SK-N-SH (cell line): ENCODE results near the gene CCDC50.

Experiments used
- CTCF ChIP-seq: fragments of 200-600 bp; sonication (generic); IDR thresholded peaks from 2 replicates; pipeline ENCODE4 v1.6.1; 2017; ENCODE audit warnings: antibody characterized with exemption, mild to moderate bottlenecking, moderate library complexity
- EP300 ChIP-seq, 2 experiments: IDR thresholded peaks; 2 replicates each; pipeline versions ENCODE4 v1.4.0 to v1.6.1; 2012; ENCODE audit warnings: borderline replicate concordance in 1 of 2, low read depth in 1 of 2, low read length in 1 of 2
- EZH2phosphoT487 ChIP-seq: fragments of 200-600 bp; sonication (generic); IDR thresholded peaks from 2 replicates; pipeline ENCODE4 v1.6.1; 2017; ENCODE audit warnings: low read depth, mixed run types, mild to moderate bottlenecking, antibody characterized with exemption, moderate library complexity, borderline replicate concordance
- GABPA ChIP-seq: IDR thresholded peaks from 2 replicates; pipeline ENCODE4 v1.4.0; 2012; ENCODE audit warnings: low read depth, mild to moderate bottlenecking
- JUND ChIP-seq: IDR thresholded peaks from 2 replicates; pipeline ENCODE4 v1.4.0; 2012
- POLR2AphosphoS5 ChIP-seq: IDR thresholded peaks from 2 replicates; pipeline ENCODE4 v1.6.1; 2012; ENCODE audit warnings: low read depth, low read length
- REST ChIP-seq: IDR thresholded peaks from 2 replicates; pipeline ENCODE4 v1.6.1; 2012; ENCODE audit warnings: mild to moderate bottlenecking, low read depth, low read length, moderate library complexity
- RXRA ChIP-seq: IDR thresholded peaks from 2 replicates; pipeline ENCODE4 v1.4.0; 2012; ENCODE audit warnings: low read depth, mild to moderate bottlenecking, borderline replicate concordance
- SIN3A ChIP-seq: IDR thresholded peaks from 2 replicates; pipeline ENCODE4 v1.6.1; 2012; ENCODE audit warnings: low read depth, mild to moderate bottlenecking, low read length, moderate library complexity, borderline replicate concordance
- SMC3 ChIP-seq: IDR thresholded peaks from 2 replicates; pipeline ENCODE4 v1.6.1; 2012; ENCODE audit warnings: low read depth, low read length, improper control_type of control experiment
- TAF1 ChIP-seq: IDR thresholded peaks from 2 replicates; pipeline ENCODE4 v1.6.1; 2012; ENCODE audit warnings: low read depth, mild to moderate bottlenecking, low read length, moderate library complexity, borderline replicate concordance
- TF ChIP-seq, protein P1 (sequence below): IDR thresholded peaks from 2 replicates; pipeline ENCODE4; 2012
- TF ChIP-seq, protein P2 (sequence below): fragments of 150-350 bp; IDR thresholded peaks from 2 replicates; pipeline ENCODE4 v1.6.1; 2017; ENCODE audit warnings: antibody characterized with exemption, low read length, low read depth, borderline replicate concordance

GRCh38 chr3:191432162-191432561 is 103.0 kb downstream of the CCDC50 start:
- TF ChIP-seq CTCF: no peak
- no peak for TF ChIP-seq EZH2phosphoT487
- no peak for TF ChIP-seq POLR2AphosphoS5
- TF ChIP-seq REST: no peak
- TF ChIP-seq SMC3: no peak
- TF ChIP-seq, protein P1, sequence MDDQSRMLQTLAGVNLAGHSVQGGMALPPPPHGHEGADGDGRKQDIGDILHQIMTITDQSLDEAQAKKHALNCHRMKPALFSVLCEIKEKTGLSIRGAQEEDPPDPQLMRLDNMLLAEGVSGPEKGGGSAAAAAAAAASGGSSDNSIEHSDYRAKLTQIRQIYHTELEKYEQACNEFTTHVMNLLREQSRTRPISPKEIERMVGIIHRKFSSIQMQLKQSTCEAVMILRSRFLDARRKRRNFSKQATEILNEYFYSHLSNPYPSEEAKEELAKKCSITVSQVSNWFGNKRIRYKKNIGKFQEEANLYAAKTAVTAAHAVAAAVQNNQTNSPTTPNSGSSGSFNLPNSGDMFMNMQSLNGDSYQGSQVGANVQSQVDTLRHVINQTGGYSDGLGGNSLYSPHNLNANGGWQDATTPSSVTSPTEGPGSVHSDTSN: no peak
- TF ChIP-seq, protein P2, sequence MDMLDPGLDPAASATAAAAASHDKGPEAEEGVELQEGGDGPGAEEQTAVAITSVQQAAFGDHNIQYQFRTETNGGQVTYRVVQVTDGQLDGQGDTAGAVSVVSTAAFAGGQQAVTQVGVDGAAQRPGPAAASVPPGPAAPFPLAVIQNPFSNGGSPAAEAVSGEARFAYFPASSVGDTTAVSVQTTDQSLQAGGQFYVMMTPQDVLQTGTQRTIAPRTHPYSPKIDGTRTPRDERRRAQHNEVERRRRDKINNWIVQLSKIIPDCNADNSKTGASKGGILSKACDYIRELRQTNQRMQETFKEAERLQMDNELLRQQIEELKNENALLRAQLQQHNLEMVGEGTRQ: no peak
- TF ChIP-seq RXRA: no peak
- no peak for TF ChIP-seq TAF1
- no peak for TF ChIP-seq JUND
- TF ChIP-seq EP300 (IDR thresholded peaks at IDR 0.05; ENCODE audit: borderline replicate concordance in 1 of 2, low read depth in 1 of 2, low read length in 1 of 2): no peak
- TF ChIP-seq SIN3A: no peak
- TF ChIP-seq GABPA: no peak
